ENCODE results near the gene CABLES1.

DNA sequence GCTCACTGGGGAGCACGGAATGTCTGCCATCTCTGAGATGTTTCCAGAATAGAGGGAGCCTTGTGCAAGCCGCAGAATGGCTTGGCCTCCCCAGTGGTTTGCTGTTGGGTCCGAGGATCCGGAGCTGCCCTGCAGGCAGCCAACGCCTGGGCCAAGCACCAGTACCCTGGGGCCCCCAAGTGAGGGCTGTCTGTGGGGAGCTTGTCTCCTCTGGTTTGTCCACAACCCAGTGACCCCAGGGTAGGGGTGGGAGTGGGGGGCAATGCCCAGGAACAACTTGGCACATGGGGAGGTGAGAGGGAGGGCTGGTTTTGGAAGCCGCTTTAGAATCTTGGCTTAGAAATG lies 147.1 kb downstream of the CABLES1 start:
- TF ChIP-seq, protein P1, sequence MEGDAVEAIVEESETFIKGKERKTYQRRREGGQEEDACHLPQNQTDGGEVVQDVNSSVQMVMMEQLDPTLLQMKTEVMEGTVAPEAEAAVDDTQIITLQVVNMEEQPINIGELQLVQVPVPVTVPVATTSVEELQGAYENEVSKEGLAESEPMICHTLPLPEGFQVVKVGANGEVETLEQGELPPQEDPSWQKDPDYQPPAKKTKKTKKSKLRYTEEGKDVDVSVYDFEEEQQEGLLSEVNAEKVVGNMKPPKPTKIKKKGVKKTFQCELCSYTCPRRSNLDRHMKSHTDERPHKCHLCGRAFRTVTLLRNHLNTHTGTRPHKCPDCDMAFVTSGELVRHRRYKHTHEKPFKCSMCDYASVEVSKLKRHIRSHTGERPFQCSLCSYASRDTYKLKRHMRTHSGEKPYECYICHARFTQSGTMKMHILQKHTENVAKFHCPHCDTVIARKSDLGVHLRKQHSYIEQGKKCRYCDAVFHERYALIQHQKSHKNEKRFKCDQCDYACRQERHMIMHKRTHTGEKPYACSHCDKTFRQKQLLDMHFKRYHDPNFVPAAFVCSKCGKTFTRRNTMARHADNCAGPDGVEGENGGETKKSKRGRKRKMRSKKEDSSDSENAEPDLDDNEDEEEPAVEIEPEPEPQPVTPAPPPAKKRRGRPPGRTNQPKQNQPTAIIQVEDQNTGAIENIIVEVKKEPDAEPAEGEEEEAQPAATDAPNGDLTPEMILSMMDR (conservative IDR thresholded peaks at IDR 0.05): no peak
- TF ChIP-seq EZH2 (IDR thresholded peaks at IDR 0.05; ENCODE audit: low read depth): no peak
